HG03095 (cell line): ENCODE data around the gene NCBP1.
A peak's percentile ranks its signal among the peaks of the same experiment; 100 is the strongest.
"Not testable (repeated sequence)": the region's sequence is repeated elsewhere in the genome, so short reads cannot be mapped to it uniquely, and the experiment has no call there.

Experiments
- ATAC-seq: cut with Tn5 transposase; IDR thresholded peaks from one replicate; pipeline ENCODE4 v1.9.1; 2021; ENCODE audit warnings: moderate library complexity; ENCODE audit not compliant: unreplicated experiment

Gene NCBP1, protein sequence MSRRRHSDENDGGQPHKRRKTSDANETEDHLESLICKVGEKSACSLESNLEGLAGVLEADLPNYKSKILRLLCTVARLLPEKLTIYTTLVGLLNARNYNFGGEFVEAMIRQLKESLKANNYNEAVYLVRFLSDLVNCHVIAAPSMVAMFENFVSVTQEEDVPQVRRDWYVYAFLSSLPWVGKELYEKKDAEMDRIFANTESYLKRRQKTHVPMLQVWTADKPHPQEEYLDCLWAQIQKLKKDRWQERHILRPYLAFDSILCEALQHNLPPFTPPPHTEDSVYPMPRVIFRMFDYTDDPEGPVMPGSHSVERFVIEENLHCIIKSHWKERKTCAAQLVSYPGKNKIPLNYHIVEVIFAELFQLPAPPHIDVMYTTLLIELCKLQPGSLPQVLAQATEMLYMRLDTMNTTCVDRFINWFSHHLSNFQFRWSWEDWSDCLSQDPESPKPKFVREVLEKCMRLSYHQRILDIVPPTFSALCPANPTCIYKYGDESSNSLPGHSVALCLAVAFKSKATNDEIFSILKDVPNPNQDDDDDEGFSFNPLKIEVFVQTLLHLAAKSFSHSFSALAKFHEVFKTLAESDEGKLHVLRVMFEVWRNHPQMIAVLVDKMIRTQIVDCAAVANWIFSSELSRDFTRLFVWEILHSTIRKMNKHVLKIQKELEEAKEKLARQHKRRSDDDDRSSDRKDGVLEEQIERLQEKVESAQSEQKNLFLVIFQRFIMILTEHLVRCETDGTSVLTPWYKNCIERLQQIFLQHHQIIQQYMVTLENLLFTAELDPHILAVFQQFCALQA

DNA sequence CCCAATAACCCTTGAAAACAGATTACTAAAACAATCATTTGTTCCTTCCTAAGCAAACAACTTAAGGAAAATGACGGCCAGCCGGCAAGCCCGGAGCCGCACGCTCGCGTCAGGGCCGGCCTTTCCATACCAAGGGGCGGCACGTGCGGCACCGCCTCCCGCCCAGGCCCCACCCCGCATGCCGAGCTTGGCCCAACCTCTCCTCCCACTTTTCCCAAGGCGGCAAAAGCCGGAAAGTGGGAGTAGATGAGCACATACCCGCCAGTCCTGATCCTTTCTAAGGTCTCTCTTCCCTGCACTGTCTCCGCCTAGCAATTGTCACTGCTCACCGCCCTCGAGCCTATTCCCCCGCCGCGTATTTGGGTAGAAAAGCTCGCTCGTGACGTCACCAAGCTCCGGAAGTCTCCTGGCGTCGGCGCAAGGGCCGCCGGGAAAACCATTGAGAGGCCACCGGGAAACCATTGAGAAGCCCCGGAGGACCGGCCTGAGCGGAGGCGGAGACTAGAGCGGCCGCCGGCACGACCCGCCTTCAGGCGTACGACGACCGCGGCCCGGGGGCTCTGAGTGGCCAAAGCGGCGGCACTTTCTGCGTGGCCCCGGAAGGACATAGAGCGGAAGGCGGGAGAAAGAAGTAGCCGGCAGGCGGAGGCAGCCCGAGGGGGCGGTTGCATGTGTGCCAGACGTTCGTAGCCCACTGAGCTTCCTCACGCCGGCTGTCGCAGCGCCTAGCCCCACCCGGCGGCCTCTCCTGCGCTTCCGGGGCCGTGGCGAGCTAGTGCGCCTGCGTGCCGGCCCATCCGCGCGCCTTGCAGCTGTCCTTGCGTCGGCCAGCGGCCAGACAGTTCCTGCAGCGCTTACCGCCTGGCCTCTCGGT, at the start of gene NCBP1, which contains the start of gene TSTD2:
Gene NCBP1, plus strand, starts transcription at position 837 of the 874 bp plus-strand sequence. CDS start 61 bp downstream, outside the sequence.
Gene TSTD2, minus strand, starts transcription at position 384 of the 874 bp plus-strand sequence. CDS start 5,806 bp downstream, outside the sequence.
- ATAC-seq = peak; percentile 85

DNA sequence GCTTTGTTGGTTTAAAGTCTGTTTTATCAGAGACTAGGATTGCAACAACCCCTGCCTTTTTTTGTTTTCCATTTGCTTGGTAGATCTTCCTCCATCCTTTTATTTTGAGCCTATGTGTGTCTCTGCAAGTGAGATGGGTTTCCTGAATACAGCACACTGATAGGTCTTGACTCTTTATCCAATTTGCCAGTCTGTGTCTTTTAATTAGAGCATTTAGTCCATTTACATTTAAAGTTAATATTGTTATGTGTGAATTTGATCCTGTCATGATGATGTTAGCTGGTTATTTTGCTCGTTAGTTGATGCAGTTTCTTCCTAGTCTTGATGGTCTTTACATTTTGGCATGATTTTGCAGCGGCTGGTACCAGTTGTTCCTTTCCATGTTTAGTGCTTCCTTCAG, 48.8 kb upstream of the NCBP1 start:
- ATAC-seq = not testable (repeated sequence)

GRCh38 chr9:97586909-97587308, 46.7 kb upstream of the NCBP1 start:
- ATAC-seq = not testable (repeated sequence)

- ATAC-seq = no peak
These were observed 42.1 kb upstream of the NCBP1 start for GRCh38 chr9:97591535-97591934.

- ATAC-seq = no peak
These were observed 41.5 kb upstream of the NCBP1 start for GRCh38 chr9:97592126-97592525.

DNA sequence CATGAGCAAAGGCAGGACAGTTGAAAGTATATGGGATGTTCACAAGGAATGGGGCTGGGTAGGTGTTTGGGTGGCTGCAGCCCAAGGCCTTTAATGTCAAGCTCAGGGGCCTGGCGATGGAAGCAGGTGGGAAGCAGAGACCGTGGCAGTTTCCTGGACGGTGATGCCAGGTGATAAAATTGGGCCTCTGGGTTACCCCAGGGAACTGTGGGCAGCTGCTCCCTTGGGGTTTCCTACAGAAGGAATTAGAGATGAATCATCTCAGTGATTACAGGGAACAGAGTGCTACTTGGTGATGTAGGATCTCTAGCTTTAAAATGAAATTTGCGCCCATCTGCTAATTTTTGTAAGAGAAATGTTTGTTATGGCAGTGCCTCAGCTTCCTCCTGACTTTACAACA, 39.7 kb upstream of the NCBP1 start:
- ATAC-seq = no peak

GRCh38 chr9:97594381-97594921, 39.2 kb upstream of the NCBP1 start:
- ATAC-seq = no peak

DNA sequence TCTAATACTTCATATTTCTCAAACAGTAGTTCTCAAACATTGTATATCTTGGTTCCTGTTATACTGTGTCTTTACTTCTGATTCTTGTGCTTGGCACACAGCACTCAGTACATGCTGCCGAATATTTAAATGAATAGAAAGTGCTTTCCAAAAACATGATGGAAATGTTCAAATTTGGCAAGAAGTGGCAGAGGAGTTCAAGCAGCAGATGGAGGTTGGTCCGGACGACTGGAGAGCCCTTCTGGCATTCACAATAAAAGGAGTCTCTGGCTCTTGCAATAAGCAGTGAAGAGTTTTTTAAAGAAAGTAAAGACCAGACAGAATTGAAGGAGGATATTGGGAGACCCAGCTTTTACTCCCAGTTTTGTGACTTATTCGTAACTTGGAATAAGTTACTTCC, 36.7 kb upstream of the NCBP1 start:
- no peak for ATAC-seq

GRCh38 chr9:97598461-97599288, 34.9 kb upstream of the NCBP1 start:
- peak; percentile 89 for ATAC-seq

DNA sequence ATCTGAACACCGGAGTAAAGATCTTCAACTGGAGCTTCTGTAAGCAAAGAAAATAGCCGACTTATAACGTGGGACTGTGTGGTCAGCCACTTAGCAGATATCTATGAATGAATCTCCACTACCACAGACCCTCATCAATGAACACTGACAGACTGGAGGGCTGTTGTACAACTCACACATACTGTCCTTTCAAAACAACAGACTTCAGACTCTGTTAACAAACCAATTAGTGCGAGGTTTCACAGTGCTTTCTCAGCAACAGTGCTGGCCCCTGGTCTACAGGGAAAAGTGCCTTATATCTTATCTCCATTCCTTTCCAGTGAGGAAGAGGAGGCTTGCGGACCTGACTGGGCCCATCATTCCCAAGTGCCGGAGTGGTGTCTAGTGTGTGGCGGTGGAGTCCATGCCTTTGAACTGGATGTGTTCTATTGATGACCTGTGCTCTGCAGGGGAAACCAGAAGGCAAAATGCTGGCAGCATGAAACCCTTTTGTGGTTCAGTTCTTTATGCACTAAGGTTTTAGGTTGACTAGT, 34.2 kb upstream of the NCBP1 start:
- ATAC-seq = no peak

DNA sequence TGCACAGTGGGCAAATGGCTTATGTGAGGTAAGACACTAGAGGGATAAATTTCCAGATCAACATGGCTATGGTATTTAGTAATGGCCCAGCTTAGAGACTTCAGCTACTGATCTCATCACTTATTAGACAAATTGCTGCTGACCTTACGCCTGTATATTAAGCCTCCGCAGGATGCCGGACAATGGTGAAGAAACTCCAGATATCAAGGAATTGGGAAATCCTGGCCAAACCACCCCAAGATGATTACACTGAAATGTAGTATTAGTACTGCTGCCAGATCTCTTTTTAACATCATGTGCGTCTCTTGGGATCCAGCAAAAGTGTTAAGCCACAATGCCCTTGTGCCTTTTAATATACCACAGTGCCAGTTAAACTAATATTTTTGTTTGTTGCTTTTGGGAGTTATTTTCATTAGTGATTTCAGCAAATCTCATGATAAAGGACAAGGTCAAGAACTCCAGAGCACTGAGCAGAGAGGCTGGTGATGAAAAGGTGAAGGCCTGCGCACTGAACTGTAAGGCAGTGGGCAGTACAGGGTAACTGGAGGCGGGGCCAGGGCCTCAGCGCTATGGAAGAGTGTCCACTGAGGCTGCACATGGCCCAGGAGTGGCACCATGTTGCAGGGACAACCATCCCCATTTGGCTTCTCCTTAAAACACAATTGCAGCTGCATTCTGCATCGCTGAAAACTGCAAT, 32.9 kb upstream of the NCBP1 start:
- ATAC-seq = no peak

GRCh38 chr9:97601228-97601898, 32.3 kb upstream of the NCBP1 start:
- ATAC-seq = no peak

DNA sequence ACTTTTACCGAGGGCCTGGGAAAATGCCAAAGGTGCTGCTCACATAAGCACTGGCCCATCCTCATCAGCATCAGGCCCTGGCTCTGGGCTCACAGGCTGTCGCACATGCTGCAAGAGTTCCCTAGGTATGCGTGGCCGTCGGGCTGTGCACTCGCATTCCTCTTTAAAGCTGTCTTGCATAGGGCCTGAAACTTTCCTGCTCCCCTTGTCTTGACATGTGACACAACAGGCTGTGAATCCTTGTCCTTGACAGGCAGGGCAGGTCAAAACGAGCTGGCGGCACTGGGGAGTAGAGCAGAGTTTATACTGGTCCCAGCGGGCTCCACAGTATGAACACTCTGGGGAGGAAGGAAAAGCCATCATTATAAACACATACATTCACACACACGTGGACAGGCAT, 31.2 kb upstream of the NCBP1 start:
- no peak for ATAC-seq

GRCh38 chr9:97604901-97605645, 28.5 kb upstream of the NCBP1 start:
- ATAC-seq = no peak

DNA sequence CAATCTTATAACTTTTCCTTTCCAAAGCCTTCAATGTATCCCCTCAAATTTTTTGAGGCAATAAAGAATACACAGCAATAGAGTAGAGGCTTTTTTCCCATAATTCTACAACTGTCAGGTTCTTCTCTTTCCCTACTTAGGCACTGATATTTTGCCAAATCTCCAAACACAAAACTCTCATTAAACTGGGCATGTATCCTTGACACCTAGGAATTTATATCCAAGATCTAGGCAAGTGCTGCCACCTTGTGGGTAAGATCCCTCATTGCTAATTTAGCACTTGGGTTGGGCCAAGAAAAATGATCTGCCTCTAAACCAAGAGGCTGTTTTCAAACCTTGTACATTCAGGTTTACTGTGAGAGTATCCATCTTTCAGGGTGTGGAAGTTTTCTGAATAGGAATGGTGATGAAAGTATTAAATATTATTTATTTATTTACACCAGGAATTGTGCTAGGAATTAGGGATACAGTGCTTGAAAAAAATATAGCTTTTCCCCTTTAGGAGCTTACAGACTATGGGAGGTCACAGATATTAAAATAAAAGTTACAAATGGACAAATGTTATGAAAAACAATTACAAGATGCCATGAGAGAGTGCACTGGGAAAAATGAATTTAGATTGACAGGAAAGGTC, 18.1 kb upstream of the NCBP1 start:
- ATAC-seq = no peak

GRCh38 chr9:97617939-97618416, 15.6 kb upstream of the NCBP1 start:
- ATAC-seq = peak; percentile 72

- ATAC-seq = not testable (repeated sequence)
These were observed 13.6 kb upstream of the NCBP1 start for GRCh38 chr9:97620063-97620462.
